ENCODE results near the gene ADI1. TPM values are rescaled to one million over a fixed set of nuclear protein-coding genes. Genes with fewer than 3 reads are reported as not detected.

ADI1 gene
- total and polyA plus RNA-seq, 8 donors = 34.8 to 83.8 (median 40.9) TPM

GRCh38 chr2:3470166-3470651 is 49.1 kb downstream of the ADI1 start:
- no peaks in the 10 kb centered on the region for H3K9me3 ChIP-seq
- peaks cover 0 to 95% of the 10 kb centered on the region in 2 donors for H3K36me3 ChIP-seq
- H3K4me3 ChIP-seq = no peak overlapping the region
- TF ChIP-seq CTCF (IDR thresholded peaks at IDR 0.05) = no peak
- no peaks in the 10 kb centered on the region for H3K27me3 ChIP-seq
- peaks cover 5 to 16% of the 10 kb centered on the region in 2 donors for H3K4me1 ChIP-seq
- peak overlapping the region; percentile 73 to 75 for H3K27ac ChIP-seq
- intact Hi-C loops (cut with DNase I) = no loop called here
- ATAC-seq = peak; percentile 85
- DNase-seq = peak in 2 of 4 donors; percentile 59 to 84

GRCh38 chr2:3469486-3469885 is 49.8 kb downstream of the ADI1 start:
- Histone ChIP-seq H3K4me3 (no peak overlapping the region), H3K27ac (peak overlapping the region; percentile 73 to 75), H3K27me3 (no peaks in the 10 kb centered on the region), H3K36me3 (peaks cover 0 to 96% of the 10 kb centered on the region in 2 donors), H3K9me3 (no peaks in the 10 kb centered on the region), H3K4me1 (peaks cover 5 to 16% of the 10 kb centered on the region in 2 donors)
- DNase-seq (peak in 1 of 4 donors; percentile 67), ATAC-seq (no peak)
- intact Hi-C loops (cut with DNase I) = no loop called here
- no peak for TF ChIP-seq CTCF (IDR thresholded peaks at IDR 0.05)

- H3K4me3 ChIP-seq = no peak overlapping the region
- H3K36me3 ChIP-seq = peaks cover 0 to 97% of the 10 kb centered on the region in 2 donors
- no peaks in the 10 kb centered on the region for H3K9me3 ChIP-seq
- peak in 1 of 4 donors; percentile 57 for DNase-seq
- no peaks in the 10 kb centered on the region for H3K27me3 ChIP-seq
- H3K27ac ChIP-seq = no peak overlapping the region
- ATAC-seq = no peak
- intact Hi-C loops (cut with DNase I) = no loop called here
- H3K4me1 ChIP-seq = peaks cover 5 to 16% of the 10 kb centered on the region in 2 donors
- no peak for TF ChIP-seq CTCF (IDR thresholded peaks at IDR 0.05)
These were observed 50.9 kb downstream of the ADI1 start for GRCh38 chr2:3468296-3468988.

GRCh38 chr2:3467654-3468053 is 51.7 kb downstream of the ADI1 start:
- H3K27ac ChIP-seq = no peak overlapping the region
- H3K36me3 ChIP-seq = peaks cover 0 to 95% of the 10 kb centered on the region in 2 donors
- ATAC-seq (no peak), DNase-seq (no peak)
- no peak for TF ChIP-seq CTCF (IDR thresholded peaks at IDR 0.05)
- H3K9me3 ChIP-seq = no peaks in the 10 kb centered on the region
- no peak overlapping the region for H3K4me3 ChIP-seq
- H3K27me3 ChIP-seq = no peaks in the 10 kb centered on the region
- intact Hi-C loops (cut with DNase I) = no loop called here
- H3K4me1 ChIP-seq = peaks cover 5 to 16% of the 10 kb centered on the region in 2 donors

GRCh38 chr2:3466966-3467365 is 52.4 kb downstream of the ADI1 start:
- Histone ChIP-seq H3K4me1 (peaks cover 9 to 16% of the 10 kb centered on the region in 2 donors), H3K36me3 (peaks cover 0 to 88% of the 10 kb centered on the region in 2 donors)
- intact Hi-C loops (cut with DNase I) = no loop called here

More at GRCh38 chr2:3466966-3467365, 52.4 kb downstream of the ADI1 start:
- Histone ChIP-seq H3K4me3 (no peak overlapping the region), H3K27me3 (no peaks in the 10 kb centered on the region), H3K27ac (no peak overlapping the region), H3K9me3 (no peaks in the 10 kb centered on the region)
- DNase-seq = no peak
- no peak for TF ChIP-seq CTCF (IDR thresholded peaks at IDR 0.05)
- ATAC-seq = no peak

All from left lung (tissue), 10 donors.